Mucosa of descending colon (tissue), 3 donors: ENCODE results near the gene PNMA8C. TPM values are rescaled to one million over a fixed set of nuclear protein-coding genes. Genes with fewer than 3 reads are reported as not detected.

ENCODE experiments used
- ATAC-seq: fragments of 200-7000 bp; cut with Tn5 transposase; one replicate; pipeline ENCODE4 v1.9.1; 2020; ENCODE audit warnings: mild to moderate bottlenecking, moderate library complexity
- DNase-seq, 3 donors: peaks; one replicate each; pipeline ENCODE4 v3.0.0-alpha.2; 2020
- H3K36me3 ChIP-seq: fragments of 200-600 bp; one replicate; pipeline ENCODE4 v1.8.0; 2021; ENCODE audit warnings: low read depth, mild to moderate bottlenecking
- H3K4me1 ChIP-seq: fragments of 200-600 bp; one replicate; pipeline ENCODE4 v1.8.0; 2021; ENCODE audit warnings: low read depth, mild to moderate bottlenecking
- H3K4me3 ChIP-seq: fragments of 200-600 bp; one replicate; pipeline ENCODE4 v1.8.0; 2021; ENCODE audit warnings: mild to moderate bottlenecking
- H3K9me3 ChIP-seq: fragments of 200-600 bp; one replicate; pipeline ENCODE4 v1.8.0; 2021; ENCODE audit warnings: mild to moderate bottlenecking
- CTCF ChIP-seq: fragments of 200-600 bp; IDR thresholded peaks from one replicate; pipeline ENCODE4 v1.8.0; 2022; ENCODE audit warnings: antibody characterized with exemption, mild to moderate bottlenecking
- intact Hi-C, 2 donors: fragments of 100-400 bp; cut with DNase I in 1 of 2; cut with micrococcal nuclease in 1 of 2; formaldehyde crosslinking; loops; one replicate each; pipeline versions ENCODE4 v1.11.0 to v1.11.1; 2022; cut with DNase I, micrococcal nuclease
- total RNA-seq, 3 donors: library from RNA; stranded (reverse); fragmentation: NEBNext Ultra II Directional in 2 of 3; extraction: Animal tissue kit (Norgen Biotek cat#: 25700) in 2 of 3; gene quantifications; one replicate each; pipeline versions ENCODE4 v1.2.1 to v1.2.4, GENCODE V29; 2021 to 2023
- donor health status: DM: no; HTN: no; CAD: no; lungs with moderate emphysema.
- donor health status: DM: no; HTN: no; CAD: no.
- donor health status: DM: no; HTN: yes; CAD: no.

Gene PNMA8C
- total RNA-seq, 3 donors from 2014 or later, result 0.57 TPM; not detected in 2

GRCh38 chr19:46452186-46452585 is 23.4 kb upstream of the PNMA8C start:
- no peak for ATAC-seq
- intact Hi-C loops, result no loop called here

GRCh38 chr19:46451352-46451751 is 22.6 kb upstream of the PNMA8C start:
- intact Hi-C loops, result no loop called here
- no peak for TF ChIP-seq CTCF
- no peak overlapping the region for H3K4me3 ChIP-seq
- no peaks in the 10 kb centered on the region for H3K36me3 ChIP-seq
- no peaks in the 10 kb centered on the region for H3K9me3 ChIP-seq
- no peak for DNase-seq
- ATAC-seq, result no peak
- H3K4me1 ChIP-seq, result no peaks in the 10 kb centered on the region

More at GRCh38 chr19:46452186-46452585, 23.4 kb upstream of the PNMA8C start:
- H3K36me3 ChIP-seq, result no peaks in the 10 kb centered on the region
- H3K4me3 ChIP-seq, result no peak overlapping the region
- no peak for TF ChIP-seq CTCF
- DNase-seq, result no peak
- H3K4me1 ChIP-seq, result no peaks in the 10 kb centered on the region
- no peaks in the 10 kb centered on the region for H3K9me3 ChIP-seq

GRCh38 chr19:46450737-46451136 is 22.0 kb upstream of the PNMA8C start:
- DNase-seq, result no peak
- no peak for ATAC-seq
- intact Hi-C loops, result no loop called here
- no peak for TF ChIP-seq CTCF
- H3K36me3 ChIP-seq, result no peaks in the 10 kb centered on the region
- H3K4me3 ChIP-seq, result no peak overlapping the region
- no peaks in the 10 kb centered on the region for H3K4me1 ChIP-seq
- no peaks in the 10 kb centered on the region for H3K9me3 ChIP-seq

- no peak for DNase-seq
- no peak overlapping the region for H3K4me3 ChIP-seq
- H3K4me1 ChIP-seq, result no peaks in the 10 kb centered on the region
- no peak for ATAC-seq
- no peak for TF ChIP-seq CTCF
- intact Hi-C loops, result no loop called here
- H3K9me3 ChIP-seq, result no peaks in the 10 kb centered on the region
- no peaks in the 10 kb centered on the region for H3K36me3 ChIP-seq
Observed at GRCh38 chr19:46449228-46449627, 20.5 kb upstream of the PNMA8C start.

GRCh38 chr19:46448601-46449000 is 19.9 kb upstream of the PNMA8C start:
- Histone ChIP-seq H3K4me1 (no peaks in the 10 kb centered on the region), H3K9me3 (no peaks in the 10 kb centered on the region), H3K36me3 (no peaks in the 10 kb centered on the region), H3K4me3 (no peak overlapping the region)
- TF ChIP-seq CTCF, result no peak
- no peak for ATAC-seq
- no peak for DNase-seq
- intact Hi-C loops, result no loop called here

- no peak for ATAC-seq
- H3K9me3 ChIP-seq, result no peaks in the 10 kb centered on the region
- no peaks in the 10 kb centered on the region for H3K4me1 ChIP-seq
- H3K36me3 ChIP-seq, result no peaks in the 10 kb centered on the region
- intact Hi-C loops, result no loop called here
- H3K4me3 ChIP-seq, result no peak overlapping the region
- DNase-seq, result no peak
- no peak for TF ChIP-seq CTCF
Observed at GRCh38 chr19:46447824-46448223, 19.1 kb upstream of the PNMA8C start.
